ENCODE data around the gene ZNF438. TPM values are rescaled to one million over a fixed set of nuclear protein-coding genes. Genes with fewer than 3 reads are reported as not detected.

ZNF438 gene
- total and polyA plus RNA-seq, 2 of the 4 experiments (the other 2 are of a cell fraction), result 1.8 to 2.9 TPM

DNA sequence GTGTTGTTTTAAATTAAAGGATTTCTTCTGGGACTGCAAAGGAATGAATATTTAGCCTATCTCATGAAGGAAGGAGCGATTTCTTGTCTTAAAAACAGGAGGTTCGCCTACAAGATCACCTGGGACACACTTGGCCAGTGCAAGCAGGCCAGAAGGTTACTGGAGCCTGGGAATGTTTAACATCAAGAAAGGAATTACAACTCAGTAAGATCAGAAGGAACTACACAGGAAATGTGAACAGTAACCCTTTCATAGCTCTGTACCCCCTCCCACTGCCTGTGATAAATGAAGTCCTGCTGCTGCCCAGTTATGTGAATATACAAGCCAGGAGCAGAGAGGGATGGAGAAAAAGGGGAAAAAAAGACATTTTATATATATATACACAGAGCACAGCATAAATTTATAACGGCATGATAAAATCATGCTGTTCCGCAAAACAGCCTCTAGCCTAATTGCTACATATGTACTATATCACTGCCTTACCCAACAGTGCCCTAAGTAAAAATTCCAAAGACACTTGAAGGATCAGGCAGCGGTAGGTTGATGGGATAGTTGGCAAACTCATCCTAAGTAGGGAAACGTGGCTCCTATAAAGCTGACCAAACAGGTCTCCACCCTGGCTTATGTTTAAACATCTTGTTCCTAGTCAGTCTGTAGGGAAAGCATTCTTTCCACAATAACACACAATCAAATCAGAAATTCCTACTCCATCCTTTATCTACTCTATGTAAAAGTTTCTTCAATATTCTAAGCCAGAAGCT lies 63.8 kb downstream of the ZNF438 start (continued):
- TF ChIP-seq MAFK (IDR thresholded peaks at IDR 0.05; ENCODE audit: low read depth, low read length) (no peak), CHD1 (IDR thresholded peaks at IDR 0.05; ENCODE audit: low read depth, low read length) (no peak)

DNA sequence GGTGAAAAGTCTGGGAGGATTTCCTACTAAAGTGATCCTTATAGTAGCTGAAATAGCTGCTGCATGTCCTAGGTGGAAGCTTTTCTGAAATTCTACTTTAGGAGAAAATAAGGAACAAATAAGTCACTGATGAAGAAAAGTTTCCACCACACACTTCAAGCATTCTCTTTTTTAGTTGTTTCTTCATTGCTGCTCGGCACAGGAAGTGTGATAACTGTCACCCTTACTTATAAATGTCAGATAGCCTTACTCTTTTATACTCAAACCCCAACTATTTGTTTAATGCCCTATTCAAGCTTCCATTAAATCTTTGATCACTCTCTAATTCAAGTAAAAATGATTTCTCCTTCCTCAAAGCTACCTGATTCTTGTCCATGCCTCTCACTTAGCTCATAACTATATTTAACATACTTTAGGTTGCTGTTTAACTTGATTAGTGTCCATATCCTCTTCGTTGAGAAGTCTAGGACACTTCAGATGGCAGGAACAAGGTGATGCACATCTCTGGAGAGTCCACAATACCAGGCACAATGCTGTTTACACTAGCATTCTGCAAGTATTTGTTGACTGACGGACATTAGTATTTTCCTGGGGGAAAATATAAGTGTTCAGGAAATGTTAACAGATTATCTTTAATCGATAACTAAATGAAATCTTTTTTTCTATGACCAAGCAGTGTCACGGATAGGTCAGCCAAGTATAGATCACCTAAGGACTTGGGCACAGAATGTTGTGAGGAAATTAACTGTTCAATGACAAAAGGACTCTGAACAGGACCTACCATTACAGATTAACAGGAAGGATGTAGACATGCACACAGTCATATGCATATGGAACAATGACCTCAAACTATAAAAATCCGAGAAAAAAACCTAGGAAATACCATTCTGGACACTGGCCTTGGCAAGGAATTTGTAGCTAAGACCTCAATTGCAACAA lies 67.4 kb downstream of the ZNF438 start:
- Histone ChIP-seq H2BK20ac (ENCODE audit: low read depth, low read length) (no peak overlapping the region), H2AK9ac (replicated peaks; ENCODE audit: low read depth, low read length, poor library complexity) (no peak overlapping the region), H3K4ac (ENCODE audit: low read depth, low read length) (no peak overlapping the region), H4K91ac (ENCODE audit: insufficient read depth, low read depth, low read length) (no peak overlapping the region), H3K9ac (ENCODE audit: low read depth, low read length) (no peak overlapping the region), H3K36me3 (ENCODE audit: control insufficient read depth, insufficient read depth, low read length) (no peaks in the 10 kb centered on the region), H3K79me1 (ENCODE audit: low read depth in 1 of 2, low read length in 2 of 2) (0 out of 4 replicates have a peak, but pooled peaks cover 0 to 2% of the 10 kb centered on the region in 2 experiments), H4K8ac (ENCODE audit: low read depth in 2 of 2, low read length in 2 of 2) (no peak overlapping the region), H3K4me3 (ENCODE audit: insufficient read depth, low read depth, low read length) (no peak overlapping the region), H2AK5ac (ENCODE audit: low read depth, low read length) (no peak overlapping the region), H3K14ac (replicated peaks; ENCODE audit: low read depth, low read length) (no peak overlapping the region), H3K27me3 (ENCODE audit: control insufficient read depth, insufficient read depth, low read length) (no peaks in the 10 kb centered on the region), H2BK120ac (ENCODE audit: low read depth, low read length) (no peak overlapping the region), H3K4me2 (ENCODE audit: low read depth, low read length) (no peak overlapping the region), H3K23ac (ENCODE audit: low read depth, low read length) (no peak overlapping the region), H4K20me1 (ENCODE audit: insufficient read depth, low read length) (no peaks in the 10 kb centered on the region), H3K56ac (ENCODE audit: extremely low read depth, insufficient read depth, low read length) (no peak overlapping the region), H3K27ac (ENCODE audit: insufficient read depth, low read length) (no peak overlapping the region), H3K9me1 (ENCODE audit: insufficient read depth, low read length) (peaks cover 3% of the 10 kb centered on the region; the same call in 1 of the 2 replicates), H2BK5ac (ENCODE audit: low read depth, low read length, poor library complexity, severe bottlenecking) (no peak overlapping the region), H2BK15ac (ENCODE audit: low read depth, low read length) (no peak overlapping the region; the same call in 2 of the 3 replicates), H3K9me3 (ENCODE audit: control insufficient read depth, insufficient read depth, low read length) (no peaks in the 10 kb centered on the region), H4K5ac (ENCODE audit: low read depth, low read length) (no peak overlapping the region), H3K4me1 (ENCODE audit: control insufficient read depth, insufficient read depth, low read length) (peaks cover 6% of the 10 kb centered on the region), H2AFZ (replicated peaks; ENCODE audit: low read length, poor library complexity) (no peak overlapping the region), H3K18ac (ENCODE audit: low read depth, low read length) (no peak overlapping the region)
- ATAC-seq (ENCODE audit: low read depth) (no peak), DNase-seq (no peak)
- ChIA-PET POLR2A (ENCODE audit: unreplicated experiment) (no interaction called here), CTCF (no interaction called here)
- intact Hi-C loops (cut with micrococcal nuclease) (loop anchor here (5.0 kb wide), 1 partner anchor 67 kb away; no protein-coding TSS in a partner anchor), in situ Hi-C loops (cut with MboI; ENCODE audit: low sequenced_read_pairs) (no loop called here), dilution Hi-C loops (cut with HindIII; ENCODE audit: low sequenced_read_pairs, unreplicated experiment) (no loop called here)
- WGBS, 2 experiments (ENCODE audit: extremely low coverage in 2 of 2, insufficient read length in 1 of 2), result no CpG with 5 or more reads among the region's 6 CpGs
- BruUV-seq (replicated peaks), result no TSS peak
- TF ChIP-seq CEBPB (IDR thresholded peaks at IDR 0.05; ENCODE audit: low read depth, low read length) (no peak), ELK1 (IDR thresholded peaks at IDR 0.05; ENCODE audit: borderline replicate concordance, low read depth, low read length) (no peak), USF2 (IDR thresholded peaks at IDR 0.05; ENCODE audit: low read depth, low read length) (no peak), NFE2L2 (IDR thresholded peaks at IDR 0.05; ENCODE audit: low read depth, low read length) (no peak), BHLHE40 (IDR thresholded peaks at IDR 0.05; ENCODE audit: low read depth, low read length) (no peak), POLR2A (IDR thresholded peaks at IDR 0.05; ENCODE audit: low read depth, low read length) (no peak), MXI1 (IDR thresholded peaks at IDR 0.05; ENCODE audit: borderline replicate concordance, low read depth, low read length) (no peak)
- TF ChIP-seq, protein P1, sequence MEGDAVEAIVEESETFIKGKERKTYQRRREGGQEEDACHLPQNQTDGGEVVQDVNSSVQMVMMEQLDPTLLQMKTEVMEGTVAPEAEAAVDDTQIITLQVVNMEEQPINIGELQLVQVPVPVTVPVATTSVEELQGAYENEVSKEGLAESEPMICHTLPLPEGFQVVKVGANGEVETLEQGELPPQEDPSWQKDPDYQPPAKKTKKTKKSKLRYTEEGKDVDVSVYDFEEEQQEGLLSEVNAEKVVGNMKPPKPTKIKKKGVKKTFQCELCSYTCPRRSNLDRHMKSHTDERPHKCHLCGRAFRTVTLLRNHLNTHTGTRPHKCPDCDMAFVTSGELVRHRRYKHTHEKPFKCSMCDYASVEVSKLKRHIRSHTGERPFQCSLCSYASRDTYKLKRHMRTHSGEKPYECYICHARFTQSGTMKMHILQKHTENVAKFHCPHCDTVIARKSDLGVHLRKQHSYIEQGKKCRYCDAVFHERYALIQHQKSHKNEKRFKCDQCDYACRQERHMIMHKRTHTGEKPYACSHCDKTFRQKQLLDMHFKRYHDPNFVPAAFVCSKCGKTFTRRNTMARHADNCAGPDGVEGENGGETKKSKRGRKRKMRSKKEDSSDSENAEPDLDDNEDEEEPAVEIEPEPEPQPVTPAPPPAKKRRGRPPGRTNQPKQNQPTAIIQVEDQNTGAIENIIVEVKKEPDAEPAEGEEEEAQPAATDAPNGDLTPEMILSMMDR (conservative IDR thresholded peaks at IDR 0.05; ENCODE audit: low read depth, low read length), result no peak
